GM19395 (cell line): ENCODE results near the gene SYNE1.
A peak's percentile ranks its signal among the peaks of the same experiment; 100 is the strongest.

Experiments used
- ATAC-seq: cut with Tn5 transposase; IDR thresholded peaks from one replicate; pipeline ENCODE4 v1.9.1; 2021; ENCODE audit warnings: mild to moderate bottlenecking, moderate library complexity; ENCODE audit not compliant: unreplicated experiment

The SYNE1 gene

GRCh38 chr6:152380993-152381898 lies 255.9 kb downstream of the SYNE1 start:
- no peak for ATAC-seq

GRCh38 chr6:152380351-152380767 lies 256.8 kb downstream of the SYNE1 start:
- ATAC-seq = no peak

DNA sequence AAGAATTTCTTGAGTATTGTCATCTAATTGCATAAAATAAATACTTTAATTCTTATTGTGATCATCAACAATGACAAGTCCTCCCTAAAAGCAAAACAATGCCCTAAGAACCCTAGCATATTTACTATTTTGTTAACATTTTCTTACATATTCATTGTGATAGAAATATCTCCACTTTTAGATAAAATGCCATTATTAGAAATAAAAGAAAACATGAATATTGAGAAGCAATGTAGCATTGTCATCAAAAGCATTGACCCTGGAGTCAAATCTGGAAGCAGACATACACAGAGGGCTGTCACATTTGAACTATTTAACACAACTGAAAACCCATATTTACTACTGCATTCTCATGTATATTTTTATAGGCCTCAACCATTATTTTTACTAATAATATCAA lies 257.7 kb downstream of the SYNE1 start:
- ATAC-seq = no peak

- no peak for ATAC-seq
Observed at GRCh38 chr6:152378169-152378568, 259.0 kb downstream of the SYNE1 start.

DNA sequence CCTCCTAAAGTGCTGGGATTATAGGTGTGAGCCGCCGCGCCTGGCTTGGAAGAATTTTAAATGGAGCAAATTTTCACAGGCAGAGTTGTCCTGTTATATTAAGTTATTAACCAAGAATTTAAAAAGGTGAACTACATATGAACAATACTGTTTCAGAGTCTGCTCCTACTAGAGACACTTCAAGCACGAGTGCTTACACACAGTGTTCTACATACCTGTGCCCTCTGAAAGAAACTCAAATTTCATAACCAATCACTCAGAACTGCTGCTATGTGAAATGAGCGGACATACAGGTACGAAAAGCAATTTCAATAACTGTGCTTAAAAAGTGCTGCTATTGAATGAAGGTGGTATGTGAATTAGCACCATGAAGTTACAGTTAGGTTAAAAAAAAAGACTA lies 262.0 kb downstream of the SYNE1 start:
- no peak for ATAC-seq

DNA sequence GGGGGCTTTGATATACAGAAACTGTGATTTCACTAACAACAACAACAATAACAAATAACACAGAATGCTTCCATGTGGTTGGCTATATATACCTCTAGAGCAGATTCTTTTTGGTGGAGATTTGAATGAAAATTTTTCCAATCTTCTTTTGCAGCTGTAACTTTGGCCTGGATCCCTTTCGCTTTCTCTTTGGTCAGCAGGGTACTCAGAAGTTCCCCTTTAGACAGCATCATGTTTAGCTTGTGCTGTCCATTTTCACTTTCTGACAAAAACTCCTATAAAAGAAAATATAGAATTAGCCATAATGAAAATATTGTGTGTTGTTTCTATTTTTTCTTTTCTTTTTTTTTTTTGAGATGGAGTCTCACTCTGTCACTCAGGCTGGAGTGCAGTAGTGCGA lies 264.2 kb downstream of the SYNE1 start:
- no peak for ATAC-seq

- ATAC-seq = no peak
Observed at GRCh38 chr6:152371775-152372174, 265.4 kb downstream of the SYNE1 start.

DNA sequence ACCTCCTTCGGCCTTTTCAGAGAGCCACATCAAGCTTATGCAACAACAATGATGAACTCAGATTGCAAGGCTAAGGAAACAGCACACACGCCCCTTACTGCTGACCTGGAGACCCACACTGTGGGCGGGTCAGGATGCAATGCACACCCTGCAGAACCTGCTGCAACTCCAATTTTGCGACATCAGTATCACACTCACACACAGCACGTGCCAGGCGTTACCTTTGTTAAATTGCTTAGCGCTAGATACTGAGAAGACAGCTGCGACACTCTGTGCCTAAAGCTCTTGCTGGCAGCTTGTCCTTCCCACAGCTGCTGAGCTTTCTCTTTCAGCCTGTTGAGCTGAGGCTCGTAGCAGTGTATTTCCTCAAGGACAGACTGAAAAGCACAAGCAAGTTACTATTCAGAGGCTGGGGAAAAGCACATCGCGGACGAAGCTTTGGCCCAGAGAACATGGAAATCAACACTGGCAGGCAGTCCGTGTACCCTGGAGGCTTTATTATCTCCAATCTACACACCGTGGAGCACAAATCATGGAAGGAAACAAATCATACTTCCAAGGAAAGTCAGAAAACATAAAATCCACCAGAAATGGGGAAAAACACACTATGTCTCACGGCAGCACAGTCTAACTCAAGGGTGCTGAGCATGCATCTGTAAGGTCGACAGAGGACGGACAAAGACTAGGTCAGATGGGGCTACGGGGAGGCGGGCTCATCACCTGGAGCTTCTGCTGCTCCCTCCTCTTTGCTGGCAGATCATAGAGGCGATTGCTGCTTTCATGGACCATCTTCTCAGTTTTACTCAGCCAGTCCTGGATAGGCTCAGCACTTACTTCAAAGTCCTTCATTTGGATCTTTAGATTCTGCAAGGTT lies 268.2 kb downstream of the SYNE1 start:
- ATAC-seq = no peak

DNA sequence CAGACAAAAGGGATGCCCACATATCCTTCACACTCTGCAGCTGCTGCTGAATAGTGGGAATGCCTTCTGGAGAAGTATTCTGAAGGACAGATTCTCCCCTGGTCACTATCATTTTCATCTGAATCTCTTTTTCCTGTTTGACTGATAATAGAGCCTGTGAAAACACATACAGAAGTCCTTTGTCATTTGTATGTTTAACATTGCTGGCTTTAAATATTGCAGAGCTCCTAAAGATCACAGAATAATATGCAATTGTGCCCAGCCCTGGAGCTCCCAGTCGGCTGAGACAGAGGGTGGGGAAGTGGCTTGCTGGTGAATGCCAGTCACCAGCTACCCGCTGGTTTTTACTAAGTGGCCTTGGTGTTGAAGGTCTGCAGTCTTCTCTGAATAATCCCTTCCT lies 272.3 kb downstream of the SYNE1 start:
- no peak for ATAC-seq

GRCh38 chr6:152360034-152360433 lies 277.1 kb downstream of the SYNE1 start:
- no peak for ATAC-seq

DNA sequence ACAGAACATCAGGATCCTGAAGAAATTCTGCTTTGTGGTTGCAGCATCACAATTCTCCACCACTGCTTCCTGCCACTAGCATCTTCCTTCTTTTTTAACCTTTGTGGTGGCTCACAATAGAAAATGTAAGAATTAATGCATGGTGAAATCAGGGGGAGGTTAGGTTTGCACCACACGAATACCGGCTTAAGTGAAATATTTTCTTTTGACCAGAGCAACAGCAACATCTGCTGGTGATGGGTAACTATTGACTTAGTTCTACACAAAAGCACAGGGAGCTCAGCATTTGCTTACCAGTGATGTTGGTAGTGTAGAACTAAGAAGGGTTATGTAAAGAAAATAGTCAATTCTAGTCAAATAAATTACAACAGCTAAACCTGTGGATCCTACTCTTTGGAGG lies 280.5 kb downstream of the SYNE1 start:
- ATAC-seq = peak; percentile 82

GRCh38 chr6:152356016-152356415 lies 281.1 kb downstream of the SYNE1 start:
- no peak for ATAC-seq

DNA sequence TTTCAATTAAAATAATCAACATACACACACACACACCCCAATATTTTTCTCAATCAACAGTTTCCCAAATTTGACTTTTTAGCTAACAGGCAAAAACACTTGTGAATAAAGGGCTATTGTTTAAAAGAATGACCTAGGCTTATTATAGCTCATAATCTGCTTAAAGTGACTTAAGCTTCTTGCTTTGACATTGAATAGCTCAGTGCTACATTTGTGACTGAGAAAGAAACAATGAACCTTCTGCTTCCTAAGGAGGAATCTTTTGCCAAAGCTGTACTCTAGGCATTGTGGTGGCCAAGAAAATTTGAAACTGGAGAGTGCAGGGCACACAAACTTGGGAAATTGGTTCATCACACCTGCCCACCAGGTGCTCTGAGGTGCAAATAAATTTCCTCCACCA lies 282.0 kb downstream of the SYNE1 start:
- ATAC-seq = no peak

- ATAC-seq = no peak
Observed at GRCh38 chr6:152353440-152353839, 283.7 kb downstream of the SYNE1 start.

- no peak for ATAC-seq
Observed at GRCh38 chr6:152351742-152352141, 285.4 kb downstream of the SYNE1 start.

DNA sequence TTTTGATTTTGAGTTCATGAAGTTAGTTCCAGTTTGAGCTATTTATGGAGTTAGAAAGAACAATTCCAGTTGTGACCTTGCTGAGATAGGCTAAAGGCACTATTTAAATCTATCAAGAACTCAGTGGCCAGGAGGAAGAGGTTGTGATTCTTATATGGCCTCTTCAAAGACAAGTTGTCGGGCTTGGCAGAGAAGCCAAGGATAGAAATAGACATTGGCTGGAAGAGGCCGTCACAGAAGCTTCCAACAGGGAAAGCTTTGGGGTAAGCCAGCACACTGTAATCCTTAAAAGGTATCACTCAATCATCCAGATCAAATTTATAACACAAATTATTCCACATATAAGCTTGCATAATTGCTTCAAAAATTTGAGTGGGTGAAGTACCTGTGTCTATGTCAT lies 286.1 kb downstream of the SYNE1 start:
- ATAC-seq = no peak

- no peak for ATAC-seq
Observed at GRCh38 chr6:152348116-152348515, 289.0 kb downstream of the SYNE1 start.

GRCh38 chr6:152343735-152344360 lies 293.3 kb downstream of the SYNE1 start:
- ATAC-seq = no peak

DNA sequence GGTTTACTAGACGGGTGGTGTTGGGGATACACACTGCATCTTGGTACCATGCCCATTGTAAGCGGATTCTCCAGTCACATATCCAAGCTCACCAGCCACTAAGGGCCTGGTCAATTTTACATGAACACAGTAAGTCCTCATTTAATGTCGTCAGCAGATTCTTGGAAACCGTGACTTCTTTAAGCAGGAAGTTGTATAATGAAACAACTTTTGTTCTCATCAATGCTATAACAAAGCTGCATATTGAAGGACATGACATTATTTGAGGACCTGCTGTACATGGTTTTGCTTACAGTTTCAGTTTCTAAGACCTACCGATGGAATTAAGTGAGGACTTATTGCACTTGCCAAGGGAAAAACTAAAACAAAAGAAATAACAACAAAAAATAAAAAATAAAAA lies 295.6 kb downstream of the SYNE1 start:
- ATAC-seq = no peak

DNA sequence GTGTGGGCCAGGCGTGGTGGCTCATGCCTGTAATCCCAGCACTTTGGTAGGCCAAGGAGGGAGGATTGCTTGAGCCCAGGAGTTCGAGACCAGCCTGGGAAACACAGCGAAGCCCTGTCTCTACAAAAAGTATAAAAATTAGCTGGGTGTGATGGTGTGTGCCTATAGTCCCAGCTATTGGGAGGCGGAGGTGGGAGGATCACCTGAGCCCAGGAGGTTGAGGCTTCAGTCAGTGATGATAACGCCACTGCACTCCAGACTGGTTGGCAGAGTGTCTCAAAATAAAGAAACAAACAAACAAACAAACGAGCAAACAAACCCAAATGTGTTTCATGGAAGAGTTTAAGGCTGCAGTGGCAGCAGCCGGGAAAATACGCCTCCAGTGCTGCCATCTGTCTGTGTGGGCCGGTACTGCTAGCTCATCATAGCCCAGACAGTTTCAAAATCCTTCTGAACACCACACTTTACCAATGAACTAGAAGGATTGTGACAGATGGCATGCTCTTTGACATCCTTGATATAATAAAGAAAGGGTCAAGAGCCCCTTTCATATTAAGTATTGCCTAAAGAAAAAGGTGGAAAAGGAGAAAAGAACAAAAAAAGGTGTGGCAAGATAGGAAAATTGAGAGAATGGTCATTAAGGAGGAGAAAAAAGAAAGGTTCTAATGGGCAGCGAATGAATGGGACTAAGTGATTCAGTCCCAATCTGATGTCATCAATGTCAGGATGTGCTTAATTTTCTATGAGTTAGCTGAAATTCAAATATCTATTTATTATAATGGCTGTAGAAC lies 298.6 kb downstream of the SYNE1 start:
- peak; percentile 98 for ATAC-seq

GRCh38 chr6:152334555-152334954 lies 302.6 kb downstream of the SYNE1 start:
- no peak for ATAC-seq
